Measurements from ENCODE around the gene INPP5D. TPM values are rescaled to one million over a fixed set of nuclear protein-coding genes. Genes with fewer than 3 reads are reported as not detected.

INPP5D gene
- total and polyA plus RNA-seq, 2 of the 13 experiments (the other 11 are each of a cell fraction or from before 2014, with no cell fraction given): 16.7 to 18.0 TPM

GRCh38 chr2:233061591-233062450 lies 1.7 kb downstream of the INPP5D start (continued):
- peak; percentile 98 for TF ChIP-seq SAP130 (CRISPR knock-in tag; IDR thresholded peaks at IDR 0.05; ENCODE audit: low read depth)
- TF ChIP-seq HOMEZ (CRISPR knock-in tag; IDR thresholded peaks at IDR 0.05; ENCODE audit: low read depth): peak; percentile 62
- peak; percentile 88; the same call in 1 of the 2 replicates for TF ChIP-seq ZNF598 (CRISPR knock-in tag; IDR thresholded peaks at IDR 0.05; ENCODE audit: borderline replicate concordance)
- TF ChIP-seq ZNF484 (CRISPR knock-in tag; IDR thresholded peaks at IDR 0.05; ENCODE audit: borderline replicate concordance, low read depth): no peak
- TF ChIP-seq MIER2 (CRISPR knock-in tag; IDR thresholded peaks at IDR 0.05): no peak
- no peak for TF ChIP-seq EEA1 (CRISPR knock-in tag; IDR thresholded peaks at IDR 0.05; ENCODE audit: borderline replicate concordance)
- TF ChIP-seq ZSCAN30 (CRISPR knock-in tag; IDR thresholded peaks at IDR 0.05): no peak
- no peak for TF ChIP-seq SMARCC2 (IDR thresholded peaks at IDR 0.05)
- TF ChIP-seq ATM (IDR thresholded peaks at IDR 0.05; ENCODE audit: borderline replicate concordance): no peak
- TF ChIP-seq THYN1 (CRISPR knock-in tag; IDR thresholded peaks at IDR 0.05; ENCODE audit: borderline replicate concordance, low read depth): no peak
- TF ChIP-seq RXRA (CRISPR knock-in tag; IDR thresholded peaks at IDR 0.05): peak; percentile 90
- no peak; the same call in none of the 2 replicates for TF ChIP-seq ZFP36L2 (CRISPR knock-in tag; IDR thresholded peaks at IDR 0.05)
- TF ChIP-seq PRMT3 (CRISPR knock-in tag; IDR thresholded peaks at IDR 0.05; ENCODE audit: borderline replicate concordance, low read depth): no peak
- TF ChIP-seq ZNF576 (CRISPR knock-in tag; IDR thresholded peaks at IDR 0.05): no peak
- TF ChIP-seq DRAP1 (CRISPR knock-in tag; IDR thresholded peaks at IDR 0.05): peak; percentile 77
- TF ChIP-seq TFAP4 (IDR thresholded peaks at IDR 0.05; ENCODE audit: borderline replicate concordance, low read depth): peak; percentile 100
- TF ChIP-seq CBX5 (CRISPR knock-in tag; IDR thresholded peaks at IDR 0.05; ENCODE audit: borderline replicate concordance): peak; percentile 80; the same call in 1 of the 2 replicates
- no peak for TF ChIP-seq FOXO4 (CRISPR knock-in tag; conservative IDR thresholded peaks at IDR 0.05)
- TF ChIP-seq ZNF329 (CRISPR knock-in tag; IDR thresholded peaks at IDR 0.05; ENCODE audit: low read depth): peak; percentile 56
- peak; percentile 71 for TF ChIP-seq KDM2A (CRISPR knock-in tag; IDR thresholded peaks at IDR 0.05; ENCODE audit: borderline replicate concordance, low read depth)
- TF ChIP-seq ZBTB3 (CRISPR knock-in tag; IDR thresholded peaks at IDR 0.05; ENCODE audit: borderline replicate concordance, low read depth): peak; percentile 90
- TF ChIP-seq FOXK2 (IDR thresholded peaks at IDR 0.05): peak; percentile 94
- TF ChIP-seq RBAK (CRISPR knock-in tag; IDR thresholded peaks at IDR 0.05): peak; percentile 83
- TF ChIP-seq CENPX (CRISPR knock-in tag; IDR thresholded peaks at IDR 0.05): no peak
- TF ChIP-seq HHEX (CRISPR knock-in tag; IDR thresholded peaks at IDR 0.05): no peak
- TF ChIP-seq ZNF569 (CRISPR knock-in tag; IDR thresholded peaks at IDR 0.05; ENCODE audit: borderline replicate concordance): no peak
- peak; percentile 86 for TF ChIP-seq TEAD3 (CRISPR knock-in tag; optimal IDR thresholded peaks at IDR 0.05; ENCODE audit: borderline replicate concordance)
- peak in 1 of 2 experiments; percentile 66; a peak in 2 of 4 replicates for TF ChIP-seq POLR2A (IDR thresholded peaks at IDR 0.05; ENCODE audit: insufficient read depth in 1 of 2, low read depth in 2 of 2, low read length in 2 of 2)
